GM18499 (cell line): ENCODE results near the gene MRAP2.

Source experiments
- ATAC-seq: cut with Tn5 transposase; IDR thresholded peaks from one replicate; pipeline ENCODE4 v1.9.1; 2021; ENCODE audit warnings: moderate number of reproducible peaks; ENCODE audit not compliant: insufficient read depth, unreplicated experiment

The MRAP2 gene

GRCh38 chr6:84033523-84034451 is at the start of gene MRAP2:
MRAP2 (plus strand) TSS chr6:84033772; CDS start chr6:84055319, 21,547 bp downstream.
- ATAC-seq, result no peak

- ATAC-seq, result no peak
Measured at GRCh38 chr6:83984411-83984810, 49.2 kb upstream of the MRAP2 start.

- ATAC-seq, result no peak
Measured at GRCh38 chr6:83985308-83985713, 48.3 kb upstream of the MRAP2 start.

GRCh38 chr6:83985715-83986114 is 47.9 kb upstream of the MRAP2 start:
- ATAC-seq, result no peak

GRCh38 chr6:83998021-83998584 is 35.5 kb upstream of the MRAP2 start:
- ATAC-seq, result no peak

GRCh38 chr6:84001119-84001518 is 32.5 kb upstream of the MRAP2 start:
- ATAC-seq, result no peak

- ATAC-seq, result no peak
Measured at GRCh38 chr6:84002226-84002625, 31.3 kb upstream of the MRAP2 start.

- no peak for ATAC-seq
Measured at GRCh38 chr6:84003131-84003530, 30.4 kb upstream of the MRAP2 start.

- ATAC-seq, result no peak
Measured at GRCh38 chr6:84003654-84004053, 29.9 kb upstream of the MRAP2 start.

- no peak for ATAC-seq
Measured at GRCh38 chr6:84007871-84008270, 25.7 kb upstream of the MRAP2 start.

- ATAC-seq, result no peak
Measured at GRCh38 chr6:84013354-84013753, 20.2 kb upstream of the MRAP2 start.

- no peak for ATAC-seq
Measured at GRCh38 chr6:84013931-84014330, 19.6 kb upstream of the MRAP2 start.

GRCh38 chr6:84016029-84016428 is 17.5 kb upstream of the MRAP2 start:
- ATAC-seq, result no peak

- ATAC-seq, result no peak
Measured at GRCh38 chr6:84017709-84018452, 15.7 kb upstream of the MRAP2 start.

GRCh38 chr6:84018453-84019061 is 15.0 kb upstream of the MRAP2 start:
- ATAC-seq, result no peak

- ATAC-seq, result no peak
Measured at GRCh38 chr6:84019141-84019841, 14.3 kb upstream of the MRAP2 start.

GRCh38 chr6:84019842-84020211 is 13.7 kb upstream of the MRAP2 start:
- ATAC-seq, result no peak

GRCh38 chr6:84021625-84022024 is 11.9 kb upstream of the MRAP2 start:
- no peak for ATAC-seq

- ATAC-seq, result no peak
Measured at GRCh38 chr6:84026721-84027164, 6.8 kb upstream of the MRAP2 start.
